Stimulated activated CD4-positive, alpha-beta T cell treated with anti-CD3 and anti-CD28 coated beads, TNF-alpha, amount 100 ng/mL, for 48 hours (primary cell): ENCODE results near the gene CPA3.

Experiments
- DNase-seq, 3 donors: peaks; one replicate each; pipeline ENCODE4 v3.0.0-alpha.2; 2020; ENCODE audit warnings: low read depth in 3 of 3

CPA3 gene

GRCh38 chr3:148861277-148861869, 3.7 kb upstream of the CPA3 start:
- DNase-seq = no peak

DNA sequence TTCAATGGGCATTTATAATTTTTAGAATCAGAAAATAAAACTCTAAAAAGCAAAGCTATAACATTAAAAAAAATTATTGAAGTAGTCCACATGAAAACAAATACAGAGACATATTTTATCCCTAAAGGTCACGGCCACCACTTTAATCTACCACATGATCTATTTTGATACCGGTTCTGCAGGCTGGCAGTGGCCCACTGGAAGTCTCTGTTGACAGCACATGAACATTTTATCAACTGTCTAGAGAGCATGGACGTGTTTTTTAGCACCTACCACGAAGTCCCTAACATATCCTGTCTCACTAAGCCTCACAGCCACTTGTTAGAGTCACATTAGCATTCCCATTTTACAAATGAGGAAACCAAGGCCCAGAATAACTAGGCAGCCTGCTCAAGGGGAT, 1.8 kb upstream of the CPA3 start:
- DNase-seq = no peak

DNA sequence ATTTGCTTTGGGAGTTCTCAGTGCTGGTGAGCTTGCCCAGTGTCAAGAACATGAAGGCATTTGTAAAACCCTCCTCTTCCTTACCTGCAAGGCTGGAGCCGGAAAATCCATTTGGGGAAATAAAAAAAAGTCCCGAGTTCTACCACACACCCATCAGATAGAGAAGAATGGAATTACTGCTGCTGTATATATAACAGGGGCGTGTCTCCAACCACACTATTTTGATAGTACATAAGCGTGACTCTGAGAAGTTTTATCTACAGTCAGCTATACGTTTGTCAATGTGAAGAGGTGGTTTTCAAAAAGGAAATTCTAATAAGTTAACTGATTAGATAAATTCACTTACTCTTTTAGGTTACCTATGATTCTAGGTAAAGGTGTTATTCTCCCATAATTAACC, 1.3 kb upstream of the CPA3 start:
- no peak for DNase-seq

DNA sequence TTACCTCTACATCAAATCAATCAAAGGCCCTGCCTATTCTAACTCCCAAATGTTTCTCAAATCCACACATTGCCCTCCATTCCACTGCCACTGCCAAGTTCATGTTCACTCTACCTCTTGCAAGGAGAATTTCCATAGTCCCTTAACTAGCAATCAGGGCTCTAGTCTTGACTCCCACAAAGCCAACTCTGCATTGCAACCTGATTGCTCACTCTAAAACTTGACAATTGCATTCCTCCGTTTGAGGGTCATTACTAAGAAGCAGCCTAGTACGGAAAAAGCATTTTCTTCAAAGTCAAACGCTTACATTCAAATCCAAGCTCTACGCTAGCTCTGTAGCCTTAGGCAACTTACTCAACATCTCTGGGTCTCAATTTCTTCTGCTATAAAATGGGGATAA, 1.2 kb downstream of the CPA3 start:
- no peak for DNase-seq

GRCh38 chr3:148873270-148873927, 8.3 kb downstream of the CPA3 start:
- no peak for DNase-seq

DNA sequence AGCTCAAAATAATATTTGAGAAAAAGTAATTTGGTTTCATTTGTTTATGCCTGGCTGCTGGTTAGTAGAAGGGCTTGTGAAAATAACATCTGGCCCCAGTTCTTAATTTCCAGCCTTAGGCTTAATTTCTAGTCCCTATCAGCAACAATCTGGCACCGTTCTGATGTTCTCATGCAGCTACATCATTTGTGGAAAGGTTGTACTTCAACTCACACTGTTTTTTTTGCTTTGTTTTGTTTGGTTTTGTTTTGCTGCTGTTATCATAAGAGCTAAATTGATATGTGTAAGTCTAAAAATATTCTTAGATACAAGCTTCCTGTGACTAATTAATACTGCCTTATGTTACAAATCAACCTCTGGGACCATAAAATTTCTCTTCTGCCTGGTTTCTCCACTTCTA, 8.9 kb downstream of the CPA3 start:
- DNase-seq = no peak

DNA sequence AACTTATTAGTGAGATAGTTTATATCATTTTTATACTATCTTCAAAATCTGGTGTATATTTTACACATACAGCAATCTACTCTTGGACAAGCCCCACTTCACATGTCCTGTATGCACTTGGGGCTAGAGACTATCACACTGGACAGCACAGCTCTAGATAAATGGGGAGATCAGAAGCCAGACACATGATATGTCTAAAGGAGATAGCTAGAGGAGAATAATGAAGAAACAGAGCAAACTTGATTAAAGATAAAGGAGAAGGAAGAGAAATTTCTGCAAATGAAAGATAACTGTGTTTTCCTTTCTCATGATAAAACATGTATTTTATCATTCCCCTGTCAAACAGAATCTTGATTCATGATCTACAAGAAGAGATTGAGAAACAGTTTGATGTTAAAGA, 13.0 kb downstream of the CPA3 start:
- no peak for DNase-seq

DNA sequence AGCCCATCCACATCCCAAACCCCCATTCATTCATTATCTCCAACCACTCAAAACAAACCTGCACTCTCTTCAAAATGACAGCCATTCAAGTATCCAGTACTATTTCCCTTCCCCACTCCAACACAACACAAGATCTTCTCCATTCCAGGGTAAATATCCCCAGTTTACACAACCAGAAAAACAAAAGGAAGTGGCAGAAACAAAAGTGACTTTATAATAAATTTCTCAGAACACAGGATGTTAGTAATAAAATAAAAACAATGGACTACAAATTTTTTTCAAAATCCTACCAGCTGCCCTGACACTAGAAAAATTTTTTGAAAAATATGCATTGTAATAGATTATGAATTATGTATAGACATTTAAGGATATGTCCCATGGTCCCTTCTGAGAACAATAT, 14.2 kb downstream of the CPA3 start:
- DNase-seq = no peak

DNA sequence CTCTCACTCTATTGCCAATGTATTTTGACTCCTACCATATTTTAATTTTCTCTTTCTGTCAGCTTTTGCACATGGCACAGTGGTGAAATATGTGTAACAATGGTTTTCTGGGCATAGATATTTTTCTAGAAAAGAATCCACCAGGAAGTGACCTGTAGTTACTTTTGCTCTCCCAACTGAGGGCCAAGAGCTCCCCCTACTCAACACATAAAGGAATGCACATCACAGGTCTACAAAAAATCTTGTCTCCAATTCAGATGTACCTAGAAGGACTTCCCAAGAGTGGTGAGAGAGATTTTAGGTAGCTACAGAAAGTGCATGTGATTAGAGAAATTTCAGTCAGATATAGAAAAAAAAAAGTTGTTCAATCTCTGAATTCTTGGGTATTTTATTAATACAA, 15.6 kb downstream of the CPA3 start:
- no peak for DNase-seq

- no peak for DNase-seq
Measured at GRCh38 chr3:148881286-148881685, 16.2 kb downstream of the CPA3 start.

DNA sequence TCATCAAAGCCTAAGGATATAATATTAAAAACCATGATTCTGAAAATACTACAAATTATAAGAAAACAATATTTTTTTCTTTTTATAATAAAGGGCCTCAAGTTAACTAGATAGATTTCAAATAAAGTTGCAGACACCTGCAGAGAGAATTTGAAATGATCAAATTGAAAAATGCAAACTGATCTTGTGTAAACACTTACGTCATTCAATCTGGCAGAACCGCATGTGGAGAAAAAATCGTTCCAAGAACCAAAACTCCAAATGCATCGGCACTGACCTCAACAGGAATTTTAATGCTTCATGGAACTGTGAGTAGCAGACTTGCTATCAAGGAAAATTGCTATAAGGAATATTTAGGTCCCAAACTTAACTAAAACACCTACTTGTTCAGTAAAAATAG, 17.2 kb downstream of the CPA3 start:
- DNase-seq = no peak

- DNase-seq = no peak
Measured at GRCh38 chr3:148883163-148883562, 18.1 kb downstream of the CPA3 start.

- no peak for DNase-seq
Measured at GRCh38 chr3:148884261-148884660, 19.2 kb downstream of the CPA3 start.

DNA sequence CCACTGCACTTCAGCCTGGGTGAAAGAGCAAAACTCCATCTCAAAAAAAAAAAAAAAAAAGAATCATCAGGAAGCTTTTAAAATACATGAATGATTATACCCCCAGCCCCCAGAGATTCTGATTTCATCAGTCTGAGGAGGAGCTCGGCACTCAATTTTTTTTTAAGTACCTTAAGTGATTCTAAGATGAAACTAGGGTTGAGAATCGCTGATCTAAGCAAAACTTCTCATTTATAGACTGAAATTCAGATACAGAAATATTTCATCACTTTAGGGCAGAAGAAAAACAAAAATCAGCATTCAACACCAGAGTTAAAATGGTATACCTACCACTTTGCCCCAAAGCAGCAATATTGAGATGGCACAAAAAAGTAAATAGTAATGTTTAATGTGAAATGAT, 24.7 kb downstream of the CPA3 start:
- no peak for DNase-seq

GRCh38 chr3:148896062-148896461, 31.0 kb downstream of the CPA3 start:
- DNase-seq = no peak

- DNase-seq = no peak
Measured at GRCh38 chr3:148901987-148902791, 37.1 kb downstream of the CPA3 start.

GRCh38 chr3:148903022-148903442, 37.9 kb downstream of the CPA3 start:
- no peak for DNase-seq

GRCh38 chr3:148903941-148904340, 38.8 kb downstream of the CPA3 start:
- DNase-seq = no peak

- DNase-seq = no peak
Measured at GRCh38 chr3:148906667-148907066, 41.6 kb downstream of the CPA3 start.

DNA sequence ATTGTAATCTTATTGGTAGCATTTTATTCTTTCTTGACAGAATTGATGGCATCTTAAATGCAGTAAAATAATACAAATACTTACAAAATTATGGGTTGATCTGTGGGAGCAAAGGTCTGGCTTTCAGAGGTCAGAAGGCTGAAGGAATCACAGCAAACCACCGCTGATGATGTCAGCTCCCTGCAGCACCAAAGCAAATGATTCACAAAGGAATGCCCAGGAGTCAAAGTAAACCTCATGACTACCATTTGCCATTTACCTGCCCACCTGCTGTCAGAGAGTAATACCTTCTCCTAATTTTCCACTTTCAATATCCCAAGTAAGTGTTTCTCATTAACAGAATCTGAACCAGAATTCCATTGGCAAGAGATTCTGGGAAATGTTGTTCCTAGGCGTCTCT, 46.1 kb downstream of the CPA3 start:
- DNase-seq = no peak

DNA sequence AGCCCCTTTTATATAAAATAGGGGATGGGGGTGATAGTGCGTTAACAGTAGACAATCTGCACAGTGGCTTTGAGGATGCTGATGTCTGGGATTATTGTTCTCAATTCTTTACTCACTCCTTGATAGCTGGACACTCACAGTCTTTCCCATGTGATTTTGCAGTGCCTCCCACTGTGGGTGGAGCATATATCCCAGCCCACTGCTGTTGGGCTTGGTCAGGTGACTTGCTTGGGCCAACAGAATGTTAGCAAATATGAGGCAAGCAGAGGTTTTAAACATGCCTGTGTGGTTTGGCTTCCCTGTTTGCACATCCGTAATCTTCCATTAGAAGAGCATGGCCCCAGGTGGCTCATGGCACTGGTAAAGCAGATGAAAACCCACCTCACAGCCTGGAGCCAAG, 46.5 kb downstream of the CPA3 start:
- DNase-seq = no peak

DNA sequence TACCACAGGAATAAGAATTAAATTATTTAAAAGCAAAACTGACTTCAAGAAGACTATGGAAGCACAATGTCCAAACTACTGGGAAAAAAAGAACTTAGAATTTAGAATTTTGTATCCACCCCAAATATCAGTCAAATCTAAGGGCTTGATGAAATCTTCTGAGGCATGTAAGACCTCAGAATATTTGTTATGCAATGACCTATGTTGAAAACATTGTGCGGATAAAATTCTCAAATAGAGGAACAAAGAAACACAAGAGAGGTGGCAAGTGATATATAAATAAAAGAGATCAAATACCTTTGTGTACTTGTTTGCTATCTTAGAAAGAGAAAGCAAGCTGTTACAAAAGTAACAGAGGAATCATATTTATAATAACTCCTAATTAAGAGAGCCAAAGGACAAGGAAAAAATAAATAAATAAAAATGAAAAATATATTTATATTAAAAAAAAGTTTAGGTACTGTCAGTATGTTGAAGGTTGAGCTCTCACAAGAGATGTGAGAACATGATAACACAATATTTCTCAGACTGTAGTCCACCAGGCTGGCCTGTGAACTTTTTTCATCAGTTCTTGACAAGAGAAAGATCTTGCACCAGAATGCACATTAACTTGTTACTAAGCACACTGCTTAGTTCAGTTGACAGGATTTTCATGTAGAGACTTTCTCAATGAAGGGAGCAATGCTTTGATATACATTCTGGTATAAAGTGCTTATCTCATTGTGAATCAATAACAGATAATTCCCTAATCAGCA, 50.0 kb downstream of the CPA3 start:
- no peak for DNase-seq
